Thymus (tissue), 11 donors: ENCODE measurements around the gene RGS5. TPM values are rescaled to one million over a fixed set of nuclear protein-coding genes. Genes with fewer than 3 reads are reported as not detected.

Experiments used
- DNase-seq, 9 donors: peaks; one replicate each; pipeline ENCODE4 v3.0.0-alpha.2; 2013; ENCODE audit warnings: low spot score in 9 of 9, low read depth in 6 of 9, missing footprints in 1 of 9
- H3K27ac ChIP-seq, 2 donors: one replicate each; pipeline ENCODE4 v1.5.1; 2013; ENCODE audit warnings: control low read depth in 1 of 2, low read depth in 1 of 2, low read length in 1 of 2, mild to moderate bottlenecking in 1 of 2, moderate library complexity in 1 of 2
- H3K27me3 ChIP-seq, 2 donors: one replicate each; pipeline ENCODE4 v1.5.1; 2013; ENCODE audit warnings: low read length in 1 of 2; ENCODE audit not compliant: control insufficient read depth in 2 of 2, insufficient read depth in 1 of 2
- H3K36me3 ChIP-seq, 2 donors: one replicate each; pipeline ENCODE4 v1.5.1; 2013; ENCODE audit warnings: low read length in 1 of 2, mild to moderate bottlenecking in 1 of 2, moderate library complexity in 1 of 2; ENCODE audit not compliant: control insufficient read depth in 2 of 2, insufficient read depth in 2 of 2
- H3K4me1 ChIP-seq, 2 donors: one replicate each; pipeline ENCODE4 v1.5.1; 2013; ENCODE audit warnings: low read length in 2 of 2; ENCODE audit not compliant: control insufficient read depth in 2 of 2, insufficient read depth in 2 of 2
- H3K4me3 ChIP-seq, 2 donors: one replicate each; pipeline ENCODE4 v1.5.1; 2013; ENCODE audit warnings: low read length in 2 of 2, control low read depth in 1 of 2, mild to moderate bottlenecking in 1 of 2
- H3K9me3 ChIP-seq, 2 donors: one replicate each; pipeline ENCODE4 v1.5.1; 2013; ENCODE audit warnings: low read length in 1 of 2, mild to moderate bottlenecking in 1 of 2; ENCODE audit not compliant: control insufficient read depth in 2 of 2, insufficient read depth in 1 of 2
- WGBS: extraction: QIAGEN DNeasy Blood & Tissue Kit; methylation state at CpG from one replicate; pipeline ENCODE4 v1.1.7; 2013; 5-methylcytosine and 5-hydroxymethylcytosine counted together
- polyA plus RNA-seq: library from polyadenylated mRNA; stranded (reverse); fragments of 200-250 nt; gene quantifications from one replicate; pipeline ENCODE4 v1.2.3, GENCODE V29; 2013
- total RNA-seq: library from RNA; stranded (reverse); fragments of 120-200 nt; gene quantifications from one replicate; pipeline ENCODE4 v1.2.4, GENCODE V29; 2013
- donor health status: healthy.

Gene RGS5
- total and polyA plus RNA-seq, 2 donors = 9.2 to 26.2 TPM

DNA sequence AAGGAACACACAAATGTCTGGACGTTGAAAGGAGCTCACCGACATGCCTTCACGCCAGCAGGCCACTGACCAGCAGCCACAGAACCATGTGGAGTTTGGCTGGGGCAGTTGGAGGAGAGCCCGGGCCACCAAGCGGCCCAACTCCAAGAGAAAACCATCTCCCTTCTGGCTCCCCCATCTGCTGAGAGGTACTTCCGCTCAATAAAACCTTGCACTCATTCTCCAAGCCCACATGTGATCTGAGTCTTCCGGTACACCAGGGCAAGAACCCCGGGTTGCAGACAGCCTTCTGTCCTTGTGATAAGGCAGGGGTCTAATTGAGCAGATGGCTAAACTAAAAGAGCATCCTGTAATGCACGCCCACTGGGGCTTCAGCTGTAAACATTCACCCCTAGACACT, 109.1 kb downstream of the RGS5 start:
- no peak overlapping the region for H3K27ac ChIP-seq
- DNase-seq = no peak
- WGBS = 92% methylated on average over 9 of the region's 9 CpGs
- H3K36me3 ChIP-seq = no peaks in the 10 kb centered on the region
- H3K27me3 ChIP-seq = no peaks in the 10 kb centered on the region
- no peaks in the 10 kb centered on the region for H3K9me3 ChIP-seq
- H3K4me3 ChIP-seq = no peak overlapping the region
- H3K4me1 ChIP-seq = no peaks in the 10 kb centered on the region

GRCh38 chr1:163093169-163093568, 109.5 kb downstream of the RGS5 start:
- H3K4me1 ChIP-seq = no peaks in the 10 kb centered on the region
- no peak overlapping the region for H3K27ac ChIP-seq
- DNase-seq = no peak
- WGBS = 81% methylated on average over 4 of the region's 4 CpGs
- no peak overlapping the region for H3K4me3 ChIP-seq
- H3K9me3 ChIP-seq = no peaks in the 10 kb centered on the region
- H3K27me3 ChIP-seq = no peaks in the 10 kb centered on the region
- H3K36me3 ChIP-seq = no peaks in the 10 kb centered on the region

Other genes with a start within 250 kb of the RGS5 start
- gene RGS4, start 133.6 kb downstream of the RGS5 start, total RNA-seq = 0.66 TPM
- 0.84 TPM for gene RGS4, start 133.6 kb downstream of the RGS5 start, polyA plus RNA-seq
- 45.8 TPM for gene NUF2, start 119.0 kb upstream of the RGS5 start, total RNA-seq
- gene NUF2, start 119.0 kb upstream of the RGS5 start, polyA plus RNA-seq = 17.8 TPM